Right ventricle myocardium superior (tissue), 1 donor: ENCODE data around the gene BRD1. TPM values are rescaled to one million over a fixed set of nuclear protein-coding genes. Genes with fewer than 3 reads are reported as not detected.
"Not testable (repeated sequence)": the region's sequence is repeated elsewhere in the genome, so short reads cannot be mapped to it uniquely, and the experiment has no call there.

Experiments
- ATAC-seq: fragments of 200-7000 bp; cut with Tn5 transposase; one replicate; pipeline ENCODE4 v1.9.1; 2020; ENCODE audit warnings: mild to moderate bottlenecking; ENCODE audit not compliant: poor library complexity
- DNase-seq: peaks from one replicate; pipeline ENCODE4 v3.0.0-alpha.2; 2020
- intact Hi-C: fragments of 100-400 bp; cut with DNase I; formaldehyde crosslinking; loops from one replicate; pipeline ENCODE4 v1.11.2; 2022
- total RNA-seq: library from RNA; stranded (reverse); fragmentation: NEBNext Ultra II Directional; extraction: Animal tissue kit (Norgen Biotek cat#: 25700); gene quantifications from one replicate; pipeline ENCODE4 v1.2.1, GENCODE V29; 2021
- donor health status: DM: no; HTN: yes; CAD: no; lungs with severe emphysema.

The BRD1 gene
- total RNA-seq, 1 donor from 2014 or later: 15.9 TPM

- intact Hi-C loops: no loop called here
- ATAC-seq (no peak), DNase-seq (no peak)
These were observed 62.4 kb downstream of the BRD1 start for GRCh38 chr22:49765091-49765771.

DNA sequence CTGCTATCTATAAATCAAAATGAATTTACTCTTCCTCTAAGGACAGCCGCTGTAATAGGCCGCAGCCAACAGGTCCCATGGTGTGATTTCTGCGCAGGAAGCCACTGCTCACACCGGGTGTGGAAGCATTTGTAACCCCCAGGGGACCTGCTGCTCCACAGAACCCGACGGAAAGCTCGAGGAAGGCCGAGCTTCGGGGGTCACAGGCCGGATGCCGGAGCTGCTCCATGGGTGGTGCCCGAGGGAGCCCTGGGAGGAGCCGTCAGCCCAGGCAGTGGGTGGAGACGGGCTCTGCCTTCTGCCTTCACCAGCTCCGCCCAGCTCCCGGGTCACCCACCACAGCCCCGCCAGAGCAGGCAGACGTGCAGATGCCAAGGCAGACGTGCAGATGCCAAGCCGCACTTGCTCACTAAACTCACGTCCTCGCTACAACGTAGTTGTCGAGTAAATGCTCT is 63.5 kb downstream of the BRD1 start:
- intact Hi-C loops: no loop called here
- ATAC-seq (no peak), DNase-seq (no peak)

GRCh38 chr22:49763696-49764095 is 64.0 kb downstream of the BRD1 start:
- intact Hi-C loops: no loop called here
- ATAC-seq (no peak), DNase-seq (no peak)

GRCh38 chr22:49763138-49763537 is 64.5 kb downstream of the BRD1 start:
- intact Hi-C loops: no loop called here
- ATAC-seq (no peak), DNase-seq (no peak)

GRCh38 chr22:49762571-49762970 is 65.1 kb downstream of the BRD1 start:
- ATAC-seq, DNase-seq, intact Hi-C loops: not testable (repeated sequence)

DNA sequence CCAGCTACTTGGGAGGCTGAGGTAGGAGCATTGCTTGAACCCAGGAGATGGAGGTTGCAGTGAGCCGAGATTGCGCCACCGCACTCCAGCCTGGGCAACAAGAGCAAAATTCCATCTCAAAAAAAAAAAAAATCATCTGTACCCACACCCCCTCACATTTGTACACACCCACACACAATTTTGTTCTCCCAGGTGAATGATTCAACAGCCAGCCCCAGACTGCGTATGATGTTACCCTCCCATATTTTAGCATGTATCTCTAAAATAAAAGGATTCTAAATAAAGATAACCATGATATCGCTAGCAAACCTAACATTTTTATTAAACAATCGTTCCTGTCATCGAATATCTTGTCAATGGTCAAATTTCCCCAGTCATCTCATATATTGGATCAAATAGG is 65.8 kb downstream of the BRD1 start:
- ATAC-seq: no peak
- intact Hi-C loops: no loop called here
- no peak for DNase-seq

GRCh38 chr22:49760630-49761571 is 66.8 kb downstream of the BRD1 start:
- DNase-seq (no peak), ATAC-seq (no peak)
- intact Hi-C loops: no loop called here

DNA sequence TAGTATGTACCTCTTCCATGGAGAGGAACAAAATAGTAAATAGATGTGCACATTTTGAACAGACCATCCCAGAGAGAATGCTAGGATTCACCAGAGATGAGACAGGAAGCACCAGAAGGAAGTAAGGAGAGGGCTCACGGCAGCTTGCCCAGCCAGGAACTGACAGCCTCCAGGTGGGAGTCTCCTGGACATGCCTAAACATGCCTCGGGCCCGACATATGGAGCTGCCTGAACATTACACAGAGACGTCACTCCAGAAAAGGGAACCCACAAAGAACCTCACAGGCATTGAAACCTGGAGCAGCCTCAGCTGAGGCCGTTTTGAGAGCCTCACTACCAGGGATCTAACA is 67.4 kb downstream of the BRD1 start:
- DNase-seq (no peak), ATAC-seq (no peak)
- intact Hi-C loops: no loop called here

GRCh38 chr22:49756676-49757075 is 71.0 kb downstream of the BRD1 start:
- intact Hi-C loops: no loop called here
- no peak for ATAC-seq
- DNase-seq: no peak

DNA sequence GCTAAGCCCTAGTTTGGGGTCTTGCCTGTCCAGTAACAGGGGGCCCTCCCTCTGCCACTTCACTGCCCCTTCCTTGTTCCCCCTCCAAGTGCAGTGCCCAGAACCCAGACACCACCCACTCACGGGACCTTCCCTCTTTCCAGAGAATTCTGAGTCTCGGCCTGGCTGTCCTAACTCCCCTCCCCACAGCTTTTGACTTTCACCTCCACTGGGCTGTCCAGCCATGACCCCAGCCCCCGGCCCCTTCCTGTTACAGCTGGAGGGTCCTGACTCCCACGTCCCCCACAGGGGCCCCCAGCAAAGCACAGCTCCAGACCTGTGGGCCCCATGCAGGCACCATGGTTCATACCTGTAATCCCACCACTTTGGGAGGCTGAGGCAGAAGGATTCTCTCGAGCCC is 71.5 kb downstream of the BRD1 start:
- ATAC-seq (no peak), DNase-seq (no peak)
- intact Hi-C loops: no loop called here

DNA sequence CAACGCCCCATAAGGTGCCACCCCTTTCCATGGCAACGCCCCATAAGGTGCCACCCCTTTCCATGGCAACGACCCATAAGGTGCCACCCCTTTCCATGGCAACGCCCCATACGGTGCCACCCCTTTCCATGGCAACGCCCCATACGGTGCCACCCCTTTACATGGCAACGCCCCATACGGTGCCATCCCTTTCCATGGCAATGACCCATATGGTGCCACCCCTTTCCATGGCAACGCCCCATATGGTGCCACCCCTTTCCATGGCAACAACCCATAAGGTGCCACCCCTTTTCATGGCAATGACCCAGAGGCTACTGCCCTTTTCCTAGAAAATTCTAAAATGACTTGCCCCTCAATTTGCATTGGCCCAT is 72.1 kb downstream of the BRD1 start:
- ATAC-seq (no peak), DNase-seq (no peak)
- intact Hi-C loops: no loop called here

- DNase-seq (no peak), ATAC-seq (no peak)
- intact Hi-C loops: no loop called here
These were observed 72.7 kb downstream of the BRD1 start for GRCh38 chr22:49754696-49755630.

GRCh38 chr22:49753961-49754695 is 73.5 kb downstream of the BRD1 start:
- intact Hi-C loops: no loop called here
- DNase-seq (no peak), ATAC-seq (no peak)

DNA sequence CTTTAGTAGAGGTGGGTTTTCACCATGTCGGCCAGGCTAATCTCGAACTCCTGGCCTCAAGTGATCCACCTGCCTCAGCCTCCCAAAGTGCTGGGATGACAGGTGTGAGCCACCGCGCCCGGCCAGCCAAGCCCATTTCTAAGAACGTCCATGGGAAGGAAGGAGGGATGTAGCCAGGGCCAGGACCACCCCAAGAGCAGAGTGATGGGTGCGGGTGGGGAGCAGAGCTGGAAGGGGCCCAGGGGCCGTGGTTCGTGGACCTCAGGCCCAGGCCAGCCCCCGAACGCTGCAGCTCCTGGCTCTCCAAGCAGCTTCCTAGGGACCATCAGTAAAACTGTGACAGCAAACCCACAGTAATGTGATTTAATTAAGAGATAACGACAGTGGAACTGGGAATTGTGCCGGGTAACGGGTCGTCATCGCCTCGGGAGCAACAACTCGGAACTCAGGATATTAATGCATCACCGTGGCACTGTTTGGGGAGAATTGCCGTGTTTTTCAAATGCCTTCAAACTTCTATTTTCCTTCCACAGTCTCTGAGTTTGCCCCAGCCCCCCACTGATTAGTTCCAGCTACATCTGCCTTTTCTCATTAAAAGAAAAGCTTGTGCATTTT is 74.3 kb downstream of the BRD1 start:
- ATAC-seq (no peak), DNase-seq (no peak)
- intact Hi-C loops: no loop called here

DNA sequence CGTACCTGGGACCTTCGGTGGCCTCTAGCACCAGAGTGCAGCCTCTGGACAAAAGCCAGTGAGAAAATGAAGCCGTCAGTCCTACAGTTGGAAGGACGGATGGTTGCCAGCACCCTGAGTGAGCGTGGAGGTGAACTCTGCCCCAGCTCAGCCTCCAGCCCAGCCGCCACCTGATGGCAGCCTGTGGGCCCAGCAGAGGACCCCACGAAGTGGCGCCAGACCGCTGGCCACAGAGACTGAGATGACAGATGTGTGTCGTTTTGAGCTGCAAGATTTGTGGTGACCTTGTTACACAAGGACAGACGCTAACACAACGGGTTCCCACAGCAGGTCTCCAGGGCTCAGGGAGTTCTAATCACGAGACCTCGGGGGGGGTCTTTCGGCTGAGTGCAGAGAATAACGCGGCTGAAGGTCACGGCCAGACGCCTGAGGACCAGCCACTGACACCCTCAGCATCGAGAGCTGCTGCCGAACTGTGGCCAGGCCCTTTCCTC is 75.0 kb downstream of the BRD1 start:
- DNase-seq (no peak), ATAC-seq (no peak)
- intact Hi-C loops: no loop called here

GRCh38 chr22:49751966-49752597 is 75.6 kb downstream of the BRD1 start:
- ATAC-seq (no peak), DNase-seq (no peak)
- intact Hi-C loops: no loop called here

- ATAC-seq (no peak), DNase-seq (no peak)
- intact Hi-C loops: no loop called here
These were observed 76.2 kb downstream of the BRD1 start for GRCh38 chr22:49751318-49751965.
